ENCODE data around the gene WIF1. TPM values are rescaled to one million over a fixed set of nuclear protein-coding genes. Genes with fewer than 3 reads are reported as not detected.
A peak's percentile ranks its signal among the peaks of the same experiment; 100 is the strongest.

The WIF1 gene
- under 1 TPM in 1 of 2 experiments, not detected in 1; 0.12 TPM for total RNA-seq

- Mint-ChIP-seq H3K27me3 (peaks cover 35% of the 10 kb centered on the region), H3K4me3 (no peak within 1 kb of the TSS), H3K4me1 (ENCODE audit: low read depth) (peaks cover 6% of the 10 kb centered on the region), H3K9me3 (no peaks in the 10 kb centered on the region), H3K27ac (no peak within 1 kb of the TSS), H3K36me3 (no peaks in the 10 kb centered on the region)
- intact Hi-C loops (cut with micrococcal nuclease): loop anchor here (5.0 kb wide), 1 partner anchor 46 kb away; the partner anchor contains the start of gene LEMD3
- ChIA-PET POLR2A (no interaction called here), CTCF (interaction anchor here (1.0 to 1.9 kb wide), 3 partner anchors 229 to 319 kb away, joined by 3 to 27 read pairs (median 4); no protein-coding TSS in a partner anchor)
- DNase-seq: peak; percentile 29
Measured at GRCh38 chr12:65121049-65121955, at the start of gene WIF1. Gene WIF1, minus strand, starts transcription at chr12:65121305. Its CDS starts 114 bp downstream, at chr12:65121191.

- DNase-seq: peak; percentile 78
- Mint-ChIP-seq H3K36me3 (peaks cover 16% of the 10 kb centered on the region), H3K27ac (peak overlapping the region; percentile 82), H3K27me3 (no peaks in the 10 kb centered on the region), H3K4me1 (ENCODE audit: low read depth) (peaks cover 26% of the 10 kb centered on the region), H3K9me3 (no peaks in the 10 kb centered on the region), H3K4me3 (peak overlapping the region; percentile 92)
- ChIA-PET CTCF (interaction anchor here (1.0 to 1.7 kb wide), 2 partner anchors 62 to 374 kb away, joined by 3 to 5 read pairs; no protein-coding TSS in a partner anchor), POLR2A (interaction anchor here (1.1 to 3.6 kb wide), 3 partner anchors 14 to 999 kb away, joined by 3 to 21 read pairs (median 5); no protein-coding TSS in a partner anchor)
- intact Hi-C loops (cut with micrococcal nuclease): loop anchor here (1.0 to 2.0 kb wide), 3 partner anchors 62 to 412 kb away; partner anchors contain the start of gene GNS
Measured at GRCh38 chr12:65170209-65170881, 49.2 kb upstream of the WIF1 start.

- intact Hi-C loops (cut with micrococcal nuclease): loop anchor here (1.0 to 10.0 kb wide), 7 partner anchors 13 to 1135 kb away; partner anchors contain the start of genes GNS, HELB and WIF1
- H3K4me3 Mint-ChIP-seq: peak within 1 kb of the TSS; percentile 99
- peak within 1 kb of the TSS; percentile 97 for H3K27ac Mint-ChIP-seq
- no peaks in the 10 kb centered on the region for H3K27me3 Mint-ChIP-seq
- ChIA-PET POLR2A (interaction anchor here (0.7 to 3.6 kb wide), 9 partner anchors 13 to 1133 kb away, joined by 3 to 21 read pairs (median 4); partner anchors contain the start of genes HELB and LLPH), CTCF (interaction anchor here (1.0 to 1.9 kb wide), 7 partner anchors 13 to 373 kb away, joined by 3 to 12 read pairs (median 5); no protein-coding TSS in a partner anchor)
- peaks cover 26% of the 10 kb centered on the region for H3K4me1 Mint-ChIP-seq (ENCODE audit: low read depth)
- H3K36me3 Mint-ChIP-seq: peaks cover 16% of the 10 kb centered on the region
- no peaks in the 10 kb centered on the region for H3K9me3 Mint-ChIP-seq
- peak; percentile 95 for DNase-seq
Measured at GRCh38 chr12:65169320-65170208, 48.5 kb upstream of the WIF1 start, which contains the start of gene LEMD3. Gene LEMD3, plus strand, starts transcription at chr12:65169583. Its CDS starts 14 bp downstream, at chr12:65169597.

- peaks cover 16% of the 10 kb centered on the region for H3K36me3 Mint-ChIP-seq
- peaks cover 25% of the 10 kb centered on the region for H3K4me1 Mint-ChIP-seq (ENCODE audit: low read depth)
- intact Hi-C loops (cut with micrococcal nuclease): loop anchor here (1.0 to 10.0 kb wide), 4 partner anchors 12 to 1136 kb away; partner anchors contain the start of genes HELB and WIF1
- peak overlapping the region; percentile 99 for H3K4me3 Mint-ChIP-seq
- ChIA-PET CTCF (interaction anchor here (0.7 to 1.9 kb wide), 8 partner anchors 12 to 372 kb away, joined by 3 to 12 read pairs (median 4); no protein-coding TSS in a partner anchor), POLR2A (interaction anchor here (0.6 to 3.6 kb wide), 10 partner anchors 12 to 1134 kb away, joined by 3 to 21 read pairs (median 4); partner anchors contain the start of genes HELB and LLPH)
- peaks cover under 1% of the 10 kb centered on the region for H3K27me3 Mint-ChIP-seq
- H3K9me3 Mint-ChIP-seq: no peaks in the 10 kb centered on the region
- H3K27ac Mint-ChIP-seq: peak overlapping the region; percentile 97
- DNase-seq: no peak
Measured at GRCh38 chr12:65168681-65169319, 47.7 kb upstream of the WIF1 start.

GRCh38 chr12:65164774-65165173 is 43.7 kb upstream of the WIF1 start:
- Mint-ChIP-seq H3K27me3 (peaks cover 17% of the 10 kb centered on the region), H3K4me1 (ENCODE audit: low read depth) (peaks cover 2% of the 10 kb centered on the region), H3K36me3 (no peaks in the 10 kb centered on the region), H3K27ac (no peak overlapping the region), H3K4me3 (no peak overlapping the region), H3K9me3 (no peaks in the 10 kb centered on the region)
- intact Hi-C loops (cut with micrococcal nuclease): loop anchor here (5.0 to 10.0 kb wide), 2 partner anchors 42 to 1140 kb away; partner anchors contain the start of genes HELB and WIF1
- ChIA-PET CTCF (interaction anchor here (1.6 kb wide), 1 partner anchor 136 kb away, joined by 3 read pairs; no protein-coding TSS in a partner anchor), POLR2A (no interaction called here)
- no peak for DNase-seq

GRCh38 chr12:65164244-65164643 is 43.1 kb upstream of the WIF1 start:
- H3K27me3 Mint-ChIP-seq: peaks cover 20% of the 10 kb centered on the region
- POLR2A ChIA-PET: no interaction called here
- no peaks in the 10 kb centered on the region for H3K9me3 Mint-ChIP-seq
- intact Hi-C loops (cut with micrococcal nuclease): loop anchor here (10.0 kb wide), 1 partner anchor 1141 kb away; the partner anchor contains the start of gene HELB
- no peak for DNase-seq
- H3K27ac Mint-ChIP-seq: no peak overlapping the region
- CTCF ChIA-PET: interaction anchor here (1.6 kb wide), 1 partner anchor 136 kb away, joined by 3 read pairs; no protein-coding TSS in a partner anchor
- no peaks in the 10 kb centered on the region for H3K36me3 Mint-ChIP-seq
- peaks cover 1% of the 10 kb centered on the region for H3K4me1 Mint-ChIP-seq (ENCODE audit: low read depth)
- no peak overlapping the region for H3K4me3 Mint-ChIP-seq

- ChIA-PET POLR2A (no interaction called here), CTCF (no interaction called here)
- H3K4me3 Mint-ChIP-seq: no peak overlapping the region
- no peaks in the 10 kb centered on the region for H3K36me3 Mint-ChIP-seq
- no peak for DNase-seq
- peaks cover 20% of the 10 kb centered on the region for H3K27me3 Mint-ChIP-seq
- H3K27ac Mint-ChIP-seq: no peak overlapping the region
- intact Hi-C loops (cut with micrococcal nuclease): loop anchor here (10.0 kb wide), 1 partner anchor 1142 kb away; the partner anchor contains the start of gene HELB
- H3K4me1 Mint-ChIP-seq (ENCODE audit: low read depth): no peaks in the 10 kb centered on the region
- H3K9me3 Mint-ChIP-seq: no peaks in the 10 kb centered on the region
Measured at GRCh38 chr12:65162609-65163008, 41.5 kb upstream of the WIF1 start.

- DNase-seq: no peak
- peaks cover 13% of the 10 kb centered on the region for H3K27me3 Mint-ChIP-seq
- CTCF ChIA-PET: interaction anchor here (0.7 to 2.0 kb wide), 2 partner anchors 12 to 75 kb away, joined by 7 to 12 read pairs; partner anchors contain the start of gene LEMD3
- no peak overlapping the region for H3K27ac Mint-ChIP-seq
- no peaks in the 10 kb centered on the region for H3K9me3 Mint-ChIP-seq
- intact Hi-C loops (cut with micrococcal nuclease): no loop called here
- peaks cover 16% of the 10 kb centered on the region for H3K4me1 Mint-ChIP-seq (ENCODE audit: low read depth)
- H3K36me3 Mint-ChIP-seq: no peaks in the 10 kb centered on the region
- POLR2A ChIA-PET: interaction anchor here (1.0 to 2.8 kb wide), 2 partner anchors 13 to 29 kb away, joined by 3 to 21 read pairs; partner anchors contain the start of gene LEMD3
- H3K4me3 Mint-ChIP-seq: no peak overlapping the region
Measured at GRCh38 chr12:65157091-65157490, 36.0 kb upstream of the WIF1 start.

GRCh38 chr12:65156366-65156841 is 35.3 kb upstream of the WIF1 start:
- intact Hi-C loops (cut with micrococcal nuclease): loop anchor here (1.0 kb wide), 2 partner anchors 13 to 93 kb away; partner anchors contain the start of gene LEMD3
- Mint-ChIP-seq H3K4me1 (ENCODE audit: low read depth) (peaks cover 16% of the 10 kb centered on the region), H3K9me3 (no peaks in the 10 kb centered on the region), H3K27me3 (peaks cover 13% of the 10 kb centered on the region), H3K27ac (peak overlapping the region; percentile 35), H3K4me3 (peak overlapping the region; percentile 9), H3K36me3 (no peaks in the 10 kb centered on the region)
- ChIA-PET CTCF (interaction anchor here (0.7 to 2.0 kb wide), 2 partner anchors 13 to 76 kb away, joined by 7 to 12 read pairs; partner anchors contain the start of gene LEMD3), POLR2A (interaction anchor here (0.7 to 2.8 kb wide), 3 partner anchors 9 to 30 kb away, joined by 3 to 21 read pairs (median 3); partner anchors contain the start of gene LEMD3)
- peak; percentile 14 for DNase-seq
